ENCODE results near the gene AHRR.

Gene AHRR

GRCh38 chr5:317086-317811 is 4.3 kb upstream of the AHRR start:
- peak; percentile 25 for DNase-seq (ENCODE audit: low read depth)
- TF ChIP-seq, protein P1, sequence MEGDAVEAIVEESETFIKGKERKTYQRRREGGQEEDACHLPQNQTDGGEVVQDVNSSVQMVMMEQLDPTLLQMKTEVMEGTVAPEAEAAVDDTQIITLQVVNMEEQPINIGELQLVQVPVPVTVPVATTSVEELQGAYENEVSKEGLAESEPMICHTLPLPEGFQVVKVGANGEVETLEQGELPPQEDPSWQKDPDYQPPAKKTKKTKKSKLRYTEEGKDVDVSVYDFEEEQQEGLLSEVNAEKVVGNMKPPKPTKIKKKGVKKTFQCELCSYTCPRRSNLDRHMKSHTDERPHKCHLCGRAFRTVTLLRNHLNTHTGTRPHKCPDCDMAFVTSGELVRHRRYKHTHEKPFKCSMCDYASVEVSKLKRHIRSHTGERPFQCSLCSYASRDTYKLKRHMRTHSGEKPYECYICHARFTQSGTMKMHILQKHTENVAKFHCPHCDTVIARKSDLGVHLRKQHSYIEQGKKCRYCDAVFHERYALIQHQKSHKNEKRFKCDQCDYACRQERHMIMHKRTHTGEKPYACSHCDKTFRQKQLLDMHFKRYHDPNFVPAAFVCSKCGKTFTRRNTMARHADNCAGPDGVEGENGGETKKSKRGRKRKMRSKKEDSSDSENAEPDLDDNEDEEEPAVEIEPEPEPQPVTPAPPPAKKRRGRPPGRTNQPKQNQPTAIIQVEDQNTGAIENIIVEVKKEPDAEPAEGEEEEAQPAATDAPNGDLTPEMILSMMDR (IDR thresholded peaks at IDR 0.05; ENCODE audit: control insufficient read depth, extremely low read depth, insufficient read depth), result peak; percentile 92
- no peak overlapping the region for H3K4me3 ChIP-seq (ENCODE audit: low read depth, low read length)

- H3K4me3 ChIP-seq (ENCODE audit: low read depth, low read length), result no peak overlapping the region
- TF ChIP-seq, protein P1 (IDR thresholded peaks at IDR 0.05; ENCODE audit: control insufficient read depth, extremely low read depth, insufficient read depth), result no peak
- no peak for DNase-seq (ENCODE audit: low read depth)
Observed at GRCh38 chr5:318341-318897, 3.1 kb upstream of the AHRR start.

DNA sequence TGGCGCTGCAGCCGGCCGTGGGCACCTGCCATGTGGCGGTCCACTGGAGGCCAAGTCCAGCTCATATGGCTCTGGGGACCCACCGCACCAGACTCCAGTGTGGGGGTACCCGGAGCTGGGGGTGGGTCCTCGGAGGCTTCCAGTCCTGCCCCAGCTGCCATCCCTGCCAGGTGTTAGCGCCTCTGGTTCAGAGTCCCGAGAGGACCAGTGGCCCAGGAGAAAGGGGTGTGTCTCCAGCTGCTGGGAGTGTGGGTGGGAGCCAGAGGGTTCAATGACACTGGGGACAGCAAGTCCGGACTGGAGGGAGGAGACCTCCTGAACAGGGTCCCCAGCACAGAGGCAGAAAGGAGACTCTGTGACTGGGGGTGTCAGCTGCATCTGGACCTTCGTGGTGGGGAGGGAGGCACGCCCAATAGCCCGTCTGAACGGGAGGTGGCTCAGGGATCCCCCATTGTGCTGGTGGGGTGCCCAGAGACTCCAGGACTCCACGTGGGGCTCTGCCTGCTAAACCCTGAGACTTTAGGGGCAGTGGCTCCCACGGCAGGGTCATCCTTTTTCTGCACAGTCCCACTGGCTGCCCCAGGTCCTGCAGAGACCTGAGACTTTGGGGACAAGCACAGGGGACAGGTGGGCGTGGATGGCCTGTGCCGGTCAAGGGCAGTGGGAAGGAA is 2.4 kb upstream of the AHRR start:
- H3K4me3 ChIP-seq (ENCODE audit: low read depth, low read length), result no peak overlapping the region
- TF ChIP-seq, protein P1 (IDR thresholded peaks at IDR 0.05; ENCODE audit: control insufficient read depth, extremely low read depth, insufficient read depth), result no peak
- DNase-seq (ENCODE audit: low read depth), result no peak

GRCh38 chr5:320524-321229 is 837 bp upstream of the AHRR start:
- H3K4me3 ChIP-seq (ENCODE audit: low read depth, low read length), result peak overlapping the region; percentile 57
- no peak for DNase-seq (ENCODE audit: low read depth)
- TF ChIP-seq, protein P1 (IDR thresholded peaks at IDR 0.05; ENCODE audit: control insufficient read depth, extremely low read depth, insufficient read depth), result no peak

DNA sequence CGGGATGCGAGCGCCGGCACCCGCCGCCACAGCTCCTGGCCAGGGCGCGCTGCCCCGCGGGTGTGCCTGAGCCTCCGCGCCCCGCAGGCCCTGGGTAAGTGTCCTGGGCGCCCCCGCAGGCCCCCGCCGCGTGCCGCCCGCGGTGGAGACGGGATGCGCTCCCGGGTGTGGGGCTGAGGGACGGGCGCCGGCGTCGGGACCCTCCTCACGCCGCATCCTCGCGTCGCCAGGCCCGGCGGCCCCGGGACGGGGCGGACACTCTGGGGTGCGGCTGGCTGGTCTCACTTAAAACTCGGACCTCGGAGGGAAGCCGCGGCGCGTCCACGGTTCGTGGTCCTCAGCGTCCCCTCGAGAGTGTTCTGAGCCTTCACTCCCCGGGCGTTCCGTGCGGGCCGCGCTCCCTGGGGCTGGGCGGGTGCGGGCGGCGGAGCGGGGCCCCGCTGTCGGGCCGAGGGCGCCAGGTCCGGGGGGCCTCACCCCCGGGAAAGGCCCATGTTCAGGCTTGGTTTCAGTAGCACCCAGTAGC is 275 bp downstream of the AHRR start:
- no peak for DNase-seq (ENCODE audit: low read depth)
- H3K4me3 ChIP-seq (ENCODE audit: low read depth, low read length), result no peak overlapping the region
- TF ChIP-seq, protein P1 (IDR thresholded peaks at IDR 0.05; ENCODE audit: control insufficient read depth, extremely low read depth, insufficient read depth), result no peak

DNA sequence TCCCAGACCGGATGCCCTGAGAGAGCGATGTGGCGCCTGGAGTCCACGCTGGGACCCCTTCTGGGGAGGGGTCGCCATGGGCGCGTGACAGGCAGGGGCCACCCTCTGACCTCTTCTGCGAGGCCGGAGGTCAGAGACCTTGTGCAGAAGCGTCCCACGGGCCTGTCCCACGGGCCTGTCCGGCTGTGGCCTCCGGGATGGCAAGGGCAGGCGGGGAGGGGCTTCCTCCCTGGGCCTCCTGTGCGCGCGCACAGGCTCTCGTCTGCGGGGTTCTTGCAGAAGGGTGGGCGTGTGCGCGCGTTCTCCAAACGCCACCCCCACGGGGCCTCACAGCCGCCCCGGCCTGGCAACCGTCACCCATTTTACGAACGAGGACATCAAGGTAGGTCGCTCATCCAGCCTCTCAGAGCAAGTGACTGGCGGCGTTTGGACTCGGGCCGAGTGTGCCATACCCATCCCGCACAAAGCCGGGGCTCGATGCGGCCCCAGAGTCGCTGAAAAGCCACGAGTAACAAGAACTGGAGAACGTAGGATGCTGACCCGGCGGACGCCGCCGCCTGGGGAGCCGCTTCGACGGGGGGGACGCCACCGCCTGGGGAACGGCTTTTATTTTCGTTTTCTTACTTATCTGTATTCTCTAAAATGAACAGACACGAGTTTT is 897 bp downstream of the AHRR start:
- no peak for DNase-seq (ENCODE audit: low read depth)
- no peak overlapping the region for H3K4me3 ChIP-seq (ENCODE audit: low read depth, low read length)
- TF ChIP-seq, protein P1 (IDR thresholded peaks at IDR 0.05; ENCODE audit: control insufficient read depth, extremely low read depth, insufficient read depth), result no peak

Measured in LNCaP clone FGC (cell line).